Mesenchymal stem cell (in vitro differentiated cells and primary cell): ENCODE data around the gene MRM2.

Experiments used
- DNase-seq: peaks from one replicate; pipeline ENCODE4 v3.0.0-alpha.2; 2013
- H2AFZ ChIP-seq: one replicate; pipeline ENCODE4 v1.6.1; 2013; ENCODE audit warnings: low read depth, mild to moderate bottlenecking, control low read depth, inconsistent platforms, low read length, moderate library complexity
- H2AK5ac ChIP-seq: 2 replicates; pipeline ENCODE4 v1.6.1; 2013; ENCODE audit warnings: low read length, moderate library complexity, mild to moderate bottlenecking, inconsistent platforms; ENCODE audit not compliant: severe bottlenecking
- H2BK120ac ChIP-seq: one replicate; pipeline ENCODE4 v1.6.1; 2013; ENCODE audit warnings: low read depth, mild to moderate bottlenecking, inconsistent platforms, low read length, moderate library complexity
- H2BK12ac ChIP-seq, 2 experiments: one replicate each; pipeline ENCODE4 v1.6.1; 2013; ENCODE audit warnings: inconsistent platforms in 2 of 2, low read length in 2 of 2, mild to moderate bottlenecking in 2 of 2, moderate library complexity in 2 of 2, control low read depth in 1 of 2
- H2BK15ac ChIP-seq: one replicate; pipeline ENCODE4 v1.6.1; 2013; ENCODE audit warnings: mild to moderate bottlenecking, low read depth, inconsistent platforms; ENCODE audit not compliant: poor library complexity, severe bottlenecking
- H2BK5ac ChIP-seq: 2 replicates; pipeline ENCODE4 v1.6.1; 2013; ENCODE audit warnings: low read depth, mild to moderate bottlenecking, low read length, control low read depth, inconsistent platforms; ENCODE audit not compliant: poor library complexity, severe bottlenecking
- H3K14ac ChIP-seq, 2 experiments: one replicate each; pipeline ENCODE4 v1.6.1; 2013; ENCODE audit warnings: inconsistent platforms in 2 of 2, low read length in 2 of 2, control low read depth in 1 of 2, mild to moderate bottlenecking in 1 of 2, moderate library complexity in 1 of 2
- H3K18ac ChIP-seq, 2 experiments: one replicate each; pipeline ENCODE4 v1.6.1; 2013; ENCODE audit warnings: inconsistent platforms in 2 of 2, low read length in 2 of 2, control low read depth in 1 of 2, low read depth in 1 of 2, mild to moderate bottlenecking in 1 of 2
- H3K23ac ChIP-seq, 2 experiments: one replicate each; pipeline ENCODE4 v1.6.1; 2013; ENCODE audit warnings: inconsistent platforms in 2 of 2, low read length in 2 of 2, mild to moderate bottlenecking in 2 of 2, moderate library complexity in 2 of 2, control low read depth in 1 of 2
- H3K27ac ChIP-seq: 2 replicates; pipeline ENCODE4 v1.5.1; 2013; ENCODE audit warnings: mild to moderate bottlenecking, moderate library complexity, low read length, control low read depth, inconsistent platforms; ENCODE audit not compliant: poor library complexity, severe bottlenecking
- H3K27me3 ChIP-seq, 2 experiments: 2 replicates each; pipeline versions ENCODE4 v1.6.1 to v1.7.0; 2013; ENCODE audit warnings: low read length in 2 of 2, mild to moderate bottlenecking in 2 of 2, moderate library complexity in 2 of 2, control low read depth in 1 of 2, inconsistent platforms in 1 of 2; ENCODE audit not compliant: control insufficient read depth in 1 of 2, insufficient read depth in 1 of 2
- H3K36me3 ChIP-seq, 2 experiments: 2 replicates each; pipeline versions ENCODE4 v1.6.1 to v1.7.0; 2013; ENCODE audit warnings: low read length in 2 of 2, control low read depth in 1 of 2, inconsistent platforms in 1 of 2, low read depth in 1 of 2, mild to moderate bottlenecking in 1 of 2; ENCODE audit not compliant: insufficient read depth in 2 of 2, control insufficient read depth in 1 of 2
- H3K4ac ChIP-seq, 2 experiments: one replicate each; pipeline ENCODE4 v1.6.1; 2013; ENCODE audit warnings: inconsistent platforms in 2 of 2, low read length in 2 of 2, mild to moderate bottlenecking in 2 of 2, moderate library complexity in 2 of 2, control low read depth in 1 of 2, low read depth in 1 of 2
- H3K4me1 ChIP-seq: 2 replicates; pipeline ENCODE4 v1.6.1; 2013; ENCODE audit warnings: low read depth, low read length, control low read depth; ENCODE audit not compliant: control insufficient read depth, insufficient read depth
- H3K4me2 ChIP-seq: 2 replicates; pipeline ENCODE4 v1.6.1; 2013; ENCODE audit warnings: low read length, mild to moderate bottlenecking, inconsistent platforms; ENCODE audit not compliant: poor library complexity, severe bottlenecking
- H3K4me3 ChIP-seq, 2 experiments: 2 replicates each; pipeline versions ENCODE4 v1.5.1 to v1.7.0; 2013; ENCODE audit warnings: low read length in 2 of 2, mild to moderate bottlenecking in 2 of 2, control low read depth in 1 of 2, low read depth in 1 of 2; ENCODE audit not compliant: insufficient read depth in 1 of 2
- H3K79me1 ChIP-seq: replicated peaks from 2 replicates; pipeline ENCODE4 v1.6.1; 2013; ENCODE audit warnings: mild to moderate bottlenecking, control low read depth, low read length, inconsistent platforms; ENCODE audit not compliant: poor library complexity, severe bottlenecking
- H3K9ac ChIP-seq: 2 replicates; pipeline ENCODE4 v1.7.0; 2013; ENCODE audit warnings: mild to moderate bottlenecking, low read length, moderate library complexity
- H3K9me3 ChIP-seq: 2 replicates; pipeline ENCODE4 v1.7.0; 2013; ENCODE audit warnings: mild to moderate bottlenecking, low read length; ENCODE audit not compliant: control insufficient read depth
- H4K8ac ChIP-seq: one replicate; pipeline ENCODE4 v1.6.1; 2013; ENCODE audit warnings: inconsistent platforms, mild to moderate bottlenecking, low read length, moderate library complexity
- H4K91ac ChIP-seq: one replicate; pipeline ENCODE4 v1.6.1; 2013; ENCODE audit warnings: mild to moderate bottlenecking, low read length, inconsistent platforms
- WGBS: methylation state at CpG from one replicate; pipeline ENCODE4 v1.1.7; 2013; ENCODE audit warnings: mixed read lengths; 5-methylcytosine and 5-hydroxymethylcytosine counted together

The MRM2 gene

GRCh38 chr7:2218444-2218785 lies 23.6 kb downstream of the MRM2 start:
- Histone ChIP-seq H3K9ac (no peak overlapping the region), H3K79me1 (peaks cover 37% of the 10 kb centered on the region), H3K18ac (no peak overlapping the region), H3K23ac (no peak overlapping the region), H4K8ac (no peak overlapping the region), H2AK5ac (no peak overlapping the region), H2BK5ac (no peak overlapping the region), H3K4me1 (peaks cover 6% of the 10 kb centered on the region), H2BK12ac (no peak overlapping the region), H3K4ac (no peak overlapping the region), H4K91ac (no peak overlapping the region), H3K9me3 (no peaks in the 10 kb centered on the region), H2BK120ac (no peak overlapping the region), H2BK15ac (no peak overlapping the region), H3K27ac (no peak overlapping the region), H3K27me3 (no peaks in the 10 kb centered on the region), H3K4me3 (no peak overlapping the region), H2AFZ (no peak overlapping the region), H3K4me2 (no peak overlapping the region), H3K14ac (no peak overlapping the region), H3K36me3 (peaks cover 61 to 89% of the 10 kb centered on the region in 2 experiments)
- DNase-seq, result no peak
- WGBS, result 95% methylated on average over 9 of the region's 9 CpGs

- Histone ChIP-seq H3K18ac (no peak overlapping the region), H2AFZ (no peak overlapping the region), H2BK15ac (no peak overlapping the region), H3K9ac (no peak overlapping the region), H2BK12ac (no peak overlapping the region), H2BK5ac (no peak overlapping the region), H4K91ac (no peak overlapping the region), H2BK120ac (no peak overlapping the region), H3K36me3 (peaks cover 67 to 86% of the 10 kb centered on the region in 2 experiments), H3K4me2 (no peak overlapping the region), H3K79me1 (peaks cover 31% of the 10 kb centered on the region), H2AK5ac (no peak overlapping the region), H3K23ac (no peak overlapping the region), H3K9me3 (no peaks in the 10 kb centered on the region), H3K27me3 (no peaks in the 10 kb centered on the region), H3K4me3 (no peak overlapping the region), H3K27ac (no peak overlapping the region), H3K14ac (no peak overlapping the region), H4K8ac (no peak overlapping the region), H3K4ac (no peak overlapping the region), H3K4me1 (peaks cover 11% of the 10 kb centered on the region)
- DNase-seq, result no peak
- 92% methylated on average over 19 of the region's 19 CpGs for WGBS
Observed at GRCh38 chr7:2217716-2218443, 24.1 kb downstream of the MRM2 start.

- Histone ChIP-seq H4K91ac (no peak overlapping the region), H2BK12ac (no peak overlapping the region), H4K8ac (no peak overlapping the region), H3K27me3 (no peaks in the 10 kb centered on the region), H3K23ac (no peak overlapping the region), H3K4me1 (peaks cover 11% of the 10 kb centered on the region), H3K27ac (no peak overlapping the region), H3K4me2 (no peak overlapping the region), H2AFZ (no peak overlapping the region), H3K4ac (no peak overlapping the region), H2AK5ac (no peak overlapping the region), H3K18ac (no peak overlapping the region), H3K4me3 (no peak overlapping the region), H3K36me3 (peaks cover 69 to 83% of the 10 kb centered on the region in 2 experiments), H2BK15ac (no peak overlapping the region), H3K9ac (no peak overlapping the region), H2BK5ac (no peak overlapping the region), H3K79me1 (peaks cover 25% of the 10 kb centered on the region), H2BK120ac (no peak overlapping the region), H3K9me3 (no peaks in the 10 kb centered on the region), H3K14ac (no peak overlapping the region)
- no peak for DNase-seq
- 92% methylated on average over 10 of the region's 10 CpGs for WGBS
Observed at GRCh38 chr7:2217206-2217605, 24.8 kb downstream of the MRM2 start.

- H3K14ac ChIP-seq, result no peak overlapping the region
- H2AK5ac ChIP-seq, result no peak overlapping the region
- H4K91ac ChIP-seq, result no peak overlapping the region
- peaks cover 23% of the 10 kb centered on the region for H3K79me1 ChIP-seq
- H3K23ac ChIP-seq, result no peak overlapping the region
- no peak overlapping the region for H2BK5ac ChIP-seq
- no peak overlapping the region for H2BK15ac ChIP-seq
- whole genome bisulfite sequencing, result 97% methylated on average over 17 of the region's 17 CpGs
- no peaks in the 10 kb centered on the region for H3K9me3 ChIP-seq
- H3K4me1 ChIP-seq, result peaks cover 11% of the 10 kb centered on the region
- no peak overlapping the region for H2BK12ac ChIP-seq
- peaks cover 62 to 83% of the 10 kb centered on the region in 2 experiments for H3K36me3 ChIP-seq
- H3K4ac ChIP-seq, result no peak overlapping the region
- H3K4me3 ChIP-seq, result no peak overlapping the region
- H4K8ac ChIP-seq, result no peak overlapping the region
- H2BK120ac ChIP-seq, result no peak overlapping the region
- no peak overlapping the region for H2AFZ ChIP-seq
- no peak overlapping the region for H3K27ac ChIP-seq
- H3K9ac ChIP-seq, result no peak overlapping the region
- H3K27me3 ChIP-seq, result no peaks in the 10 kb centered on the region
- H3K18ac ChIP-seq, result no peak overlapping the region
- no peak for DNase-seq
- no peak overlapping the region for H3K4me2 ChIP-seq
Observed at GRCh38 chr7:2215851-2216250, 26.2 kb downstream of the MRM2 start.
